NCI-H2107 treated with DMSO at 0.1 percent for 48 hours (cell line): ENCODE measurements around the gene GPR32.
A peak's percentile ranks its signal among the peaks of the same experiment; 100 is the strongest.
"Not testable (repeated sequence)": the region's sequence is repeated elsewhere in the genome, so short reads cannot be mapped to it uniquely, and the experiment has no call there.

ENCODE experiments used
- DNase-seq: peaks from one replicate; lab custom pipeline; 2025; ENCODE audit not compliant: unreplicated experiment; lab: John Stamatoyannopoulos, UW

The GPR32 gene

GRCh38 chr19:50747141-50747540, 23.1 kb upstream of the GPR32 start:
- not testable (repeated sequence) for DNase-seq

- no peak for DNase-seq
These were observed 20.8 kb upstream of the GPR32 start for GRCh38 chr19:50749490-50749889.

- peak; percentile 4 for DNase-seq
These were observed 20.3 kb upstream of the GPR32 start for GRCh38 chr19:50750010-50750409.

- DNase-seq = no peak
These were observed 16.4 kb upstream of the GPR32 start for GRCh38 chr19:50753879-50754278.

GRCh38 chr19:50756244-50756643, 14.0 kb upstream of the GPR32 start:
- not testable (repeated sequence) for DNase-seq

GRCh38 chr19:50757624-50758023, 12.6 kb upstream of the GPR32 start:
- not testable (repeated sequence) for DNase-seq

- DNase-seq = not testable (repeated sequence)
These were observed 11.2 kb upstream of the GPR32 start for GRCh38 chr19:50759076-50759475.

- DNase-seq = no peak
These were observed 10.4 kb upstream of the GPR32 start for GRCh38 chr19:50759886-50760285.

GRCh38 chr19:50761501-50761900, 8.8 kb upstream of the GPR32 start:
- not testable (repeated sequence) for DNase-seq

- DNase-seq = not testable (repeated sequence)
These were observed 6.7 kb upstream of the GPR32 start for GRCh38 chr19:50763521-50763920.

- DNase-seq = no peak
These were observed 5.9 kb upstream of the GPR32 start for GRCh38 chr19:50764409-50764808.

- DNase-seq = not testable (repeated sequence)
These were observed 3.5 kb upstream of the GPR32 start for GRCh38 chr19:50766746-50767145.

GRCh38 chr19:50767263-50767662, 3.0 kb upstream of the GPR32 start:
- DNase-seq = not testable (repeated sequence)

- DNase-seq = no peak
These were observed 2.0 kb upstream of the GPR32 start for GRCh38 chr19:50768277-50768676.

- no peak for DNase-seq
These were observed 624 bp downstream of the GPR32 start for GRCh38 chr19:50770888-50771287.

GRCh38 chr19:50772476-50772875, 2.2 kb downstream of the GPR32 start:
- no peak for DNase-seq

GRCh38 chr19:50772912-50773311, 2.6 kb downstream of the GPR32 start:
- DNase-seq = not testable (repeated sequence)

GRCh38 chr19:50773454-50773853, 3.2 kb downstream of the GPR32 start:
- DNase-seq = not testable (repeated sequence)

GRCh38 chr19:50776131-50776530, 5.9 kb downstream of the GPR32 start:
- no peak for DNase-seq

GRCh38 chr19:50777261-50777660, 7.0 kb downstream of the GPR32 start:
- DNase-seq = no peak

GRCh38 chr19:50777830-50778303, 7.6 kb downstream of the GPR32 start:
- DNase-seq = no peak

- DNase-seq = no peak
These were observed 8.7 kb downstream of the GPR32 start for GRCh38 chr19:50778906-50779430.
